HG03280 (cell line): ENCODE measurements around the gene KIAA1328.

Experiments used
- ATAC-seq: cut with Tn5 transposase; IDR thresholded peaks from one replicate; pipeline ENCODE4 v1.9.1; 2021; ENCODE audit warnings: mild to moderate bottlenecking, moderate library complexity; ENCODE audit not compliant: unreplicated experiment

The KIAA1328 gene

DNA sequence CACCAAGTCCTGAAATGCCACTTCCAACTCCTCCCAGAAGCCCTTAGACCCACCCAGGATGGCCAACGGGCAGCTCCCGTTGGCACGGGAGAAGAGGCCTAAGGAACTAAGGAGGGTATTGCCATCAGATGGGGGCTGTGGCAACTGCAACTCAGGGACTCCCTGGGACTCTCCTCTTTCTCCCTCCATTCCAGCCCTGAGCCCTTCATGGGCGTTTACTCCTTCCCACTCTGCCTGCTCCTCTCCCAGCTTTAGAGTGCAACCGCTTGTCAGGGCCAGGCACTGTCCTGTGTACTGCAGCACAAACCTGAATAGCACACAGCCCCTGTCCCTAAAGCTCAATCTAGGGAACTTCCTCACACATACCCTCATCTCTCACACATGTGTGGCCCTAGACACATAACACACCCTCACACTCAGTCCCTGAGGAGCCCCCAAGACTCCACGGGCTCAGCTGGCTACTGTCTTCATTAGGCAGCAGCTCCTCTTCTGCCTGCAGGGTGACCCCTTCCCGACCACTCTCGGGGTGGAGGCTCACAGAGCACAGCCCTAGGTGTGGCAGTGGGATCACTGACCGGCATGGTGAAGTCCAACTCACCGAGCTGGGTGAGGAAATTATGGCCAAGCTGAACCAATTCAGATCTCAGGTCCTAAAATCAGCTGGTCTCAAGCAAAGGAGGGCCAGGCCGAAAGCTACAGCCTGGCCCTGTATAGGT is 420.4 kb downstream of the KIAA1328 start:
- no peak for ATAC-seq

DNA sequence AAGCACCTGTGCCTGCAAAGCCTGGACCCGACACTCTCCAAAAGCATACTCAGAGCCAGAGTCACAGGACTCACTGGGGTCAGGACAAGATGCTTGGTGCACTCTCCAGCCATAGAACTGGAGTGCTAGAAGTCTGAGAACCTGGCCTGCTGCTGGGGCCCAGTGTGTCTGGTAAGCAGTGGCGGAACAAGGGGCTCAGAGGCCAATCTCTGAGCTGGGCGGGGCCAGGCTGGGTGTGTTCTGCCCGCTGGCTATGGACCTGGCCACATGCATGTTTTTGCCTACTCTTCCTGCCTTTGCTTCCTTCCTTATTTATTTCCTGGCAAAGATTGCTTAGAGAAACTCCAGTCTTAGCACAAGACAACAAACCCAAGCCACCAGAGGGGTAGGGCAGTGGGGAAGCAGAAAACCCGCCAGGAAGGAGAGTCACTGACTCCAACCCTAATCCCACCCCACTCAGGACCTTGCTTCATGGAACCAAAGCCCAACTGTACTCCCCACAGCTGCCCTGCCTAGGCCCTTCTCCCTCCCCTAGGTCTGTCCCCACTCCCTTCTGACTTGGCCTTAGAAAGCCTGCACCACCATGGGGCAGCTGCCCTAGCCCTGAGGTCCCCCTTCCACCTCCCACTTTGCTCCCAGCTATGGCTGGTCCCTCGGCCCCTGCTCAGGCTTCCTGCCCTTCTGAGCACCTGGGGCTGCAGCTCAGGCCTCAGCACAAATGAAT is 421.1 kb downstream of the KIAA1328 start:
- no peak for ATAC-seq

DNA sequence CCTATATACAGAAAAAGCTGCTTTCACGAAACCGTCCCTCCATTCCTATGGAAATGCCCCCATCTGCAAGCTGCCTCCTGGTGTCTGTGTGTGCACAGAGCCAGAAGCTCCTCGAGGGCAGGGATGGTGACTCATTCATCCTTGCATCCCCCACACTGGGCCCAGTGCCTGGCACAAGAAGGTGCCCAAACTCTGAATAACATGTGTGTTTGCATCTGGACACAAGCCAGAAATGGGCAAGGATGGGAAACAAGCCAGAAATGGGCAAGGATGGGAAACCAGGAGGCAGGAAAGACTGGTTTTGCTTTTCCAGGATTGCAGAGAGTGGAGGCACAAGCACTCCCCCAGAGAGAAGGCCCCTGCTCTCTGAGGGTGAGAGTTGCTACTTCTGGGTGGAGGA is 422.8 kb downstream of the KIAA1328 start:
- no peak for ATAC-seq

DNA sequence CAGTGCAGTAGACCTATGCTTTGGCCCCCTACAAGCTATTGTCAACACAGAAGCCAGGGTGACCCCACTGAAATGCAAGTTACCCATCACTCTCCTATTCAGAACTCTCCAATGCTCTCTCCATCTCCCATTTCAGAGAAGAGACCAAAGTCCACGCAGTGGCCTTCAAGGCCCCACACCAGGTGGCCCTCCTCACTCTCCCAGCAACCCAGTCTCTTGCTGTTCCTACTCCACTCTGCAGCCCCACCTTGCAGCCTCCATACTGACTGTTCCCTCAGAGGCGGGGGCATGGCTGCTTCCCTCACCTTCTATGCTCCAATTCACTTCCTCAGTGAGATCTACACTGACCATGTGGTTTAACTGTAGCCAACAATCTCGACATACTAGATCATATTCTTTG is 423.4 kb downstream of the KIAA1328 start:
- ATAC-seq, result no peak

- ATAC-seq, result no peak
Measured at GRCh38 chr18:37252854-37253393, 424.0 kb downstream of the KIAA1328 start.

DNA sequence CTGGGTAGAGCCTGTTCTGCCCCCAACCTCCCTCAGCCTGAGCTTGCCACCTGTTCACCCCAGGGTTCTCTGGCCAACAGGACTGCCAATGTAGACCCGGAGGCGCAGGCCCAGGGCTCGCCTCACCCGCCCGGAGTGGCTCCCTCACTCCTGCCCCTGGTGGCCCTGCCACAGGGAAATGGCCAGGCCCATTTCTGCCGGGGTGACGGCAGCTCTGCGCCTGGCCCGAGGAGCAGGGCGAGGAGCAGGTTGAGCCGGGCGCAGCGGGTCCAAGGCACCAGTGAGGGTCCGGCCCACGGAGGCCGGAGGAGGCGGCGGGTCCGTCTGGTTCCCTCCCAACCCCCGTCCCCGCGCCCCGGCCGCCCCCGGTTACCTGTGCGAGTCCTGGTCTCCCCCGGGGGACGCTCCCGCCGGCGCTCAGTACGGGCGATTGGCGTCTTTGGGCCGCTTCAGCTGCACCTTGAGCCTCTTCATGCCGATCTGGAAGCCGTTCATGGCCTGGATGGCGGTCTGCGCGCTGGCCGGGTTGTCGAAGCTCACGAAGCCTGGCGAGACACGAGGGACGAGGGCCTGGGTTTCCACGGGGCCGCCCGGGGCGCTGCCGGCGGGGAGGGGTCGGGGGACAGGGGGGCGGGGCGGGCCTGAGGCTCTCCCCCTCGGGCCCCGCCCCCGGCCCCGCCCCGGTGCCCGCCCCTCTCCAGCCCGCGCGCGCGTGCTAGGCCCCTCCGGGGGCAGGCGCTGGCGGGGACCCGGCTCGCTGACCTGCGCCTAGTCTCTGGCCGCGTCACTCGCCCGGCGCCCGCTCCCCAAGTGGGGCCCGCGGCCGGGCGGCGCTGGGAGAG is 424.7 kb downstream of the KIAA1328 start:
- ATAC-seq, result no peak

DNA sequence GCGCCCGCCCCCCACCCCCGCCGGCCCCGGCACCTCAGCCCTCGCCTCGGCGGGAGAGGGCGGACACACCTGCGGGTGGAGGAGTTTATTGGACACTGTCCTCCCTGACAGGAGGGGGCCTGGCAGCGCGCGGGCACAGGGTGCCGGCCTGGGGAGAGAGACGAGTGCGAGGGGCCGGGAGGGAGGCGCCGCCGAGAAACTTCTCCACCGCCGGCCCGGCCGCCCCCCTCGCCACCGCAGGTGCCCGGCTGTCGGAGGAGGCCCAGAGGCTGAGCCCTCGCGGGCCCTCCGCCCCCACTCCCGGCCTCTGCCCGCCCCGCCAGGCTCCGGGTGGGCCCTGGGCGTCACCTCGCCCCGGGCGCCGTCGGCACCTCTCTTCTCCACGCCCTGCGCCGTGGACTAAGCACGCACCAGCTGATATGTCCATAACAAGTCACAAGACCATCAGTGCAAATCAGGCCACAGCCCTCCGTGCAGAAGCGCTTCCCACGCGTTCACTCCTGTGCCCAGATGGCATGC is 425.4 kb downstream of the KIAA1328 start:
- no peak for ATAC-seq

DNA sequence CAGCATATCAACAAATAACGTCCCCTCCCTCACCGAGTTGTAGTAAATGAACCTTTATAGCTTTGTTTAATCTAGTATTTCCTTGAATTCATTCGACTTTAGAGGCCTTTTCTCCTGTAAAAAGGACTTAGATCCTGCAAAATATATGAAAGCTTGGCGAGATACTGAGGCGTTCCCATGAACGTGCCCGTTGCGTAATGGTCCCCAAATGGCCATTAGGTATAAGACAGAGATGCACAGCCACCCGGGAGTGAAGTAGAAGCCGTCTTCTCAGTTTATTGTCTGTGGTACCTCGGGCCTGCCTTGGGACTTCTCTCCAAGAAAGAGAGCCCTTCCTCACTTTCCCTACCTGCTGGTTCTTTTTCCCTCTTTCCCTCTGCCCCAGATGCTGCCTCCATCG is 426.0 kb downstream of the KIAA1328 start:
- ATAC-seq, result no peak

- no peak for ATAC-seq
Measured at GRCh38 chr18:37258131-37258530, 429.2 kb downstream of the KIAA1328 start.

DNA sequence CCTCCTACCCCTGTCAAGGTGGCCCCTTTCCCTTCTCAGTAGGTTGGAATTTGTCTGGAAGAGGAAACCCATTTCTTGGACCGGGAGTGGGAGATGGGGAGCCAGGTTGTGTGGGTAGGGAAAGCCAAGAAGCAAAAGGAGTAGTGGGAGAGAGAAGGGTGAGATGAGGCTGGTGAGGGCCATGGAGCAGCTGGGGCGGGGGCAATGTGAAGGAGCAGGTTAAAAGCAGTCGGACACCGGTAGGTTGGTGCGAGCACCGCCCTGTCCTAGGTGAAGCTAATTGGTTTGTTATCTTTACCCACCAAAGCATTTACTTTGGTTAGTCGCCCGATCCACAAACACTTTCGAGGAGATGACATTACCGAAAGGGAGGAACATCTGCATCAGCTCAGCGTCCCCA is 429.9 kb downstream of the KIAA1328 start:
- no peak for ATAC-seq

DNA sequence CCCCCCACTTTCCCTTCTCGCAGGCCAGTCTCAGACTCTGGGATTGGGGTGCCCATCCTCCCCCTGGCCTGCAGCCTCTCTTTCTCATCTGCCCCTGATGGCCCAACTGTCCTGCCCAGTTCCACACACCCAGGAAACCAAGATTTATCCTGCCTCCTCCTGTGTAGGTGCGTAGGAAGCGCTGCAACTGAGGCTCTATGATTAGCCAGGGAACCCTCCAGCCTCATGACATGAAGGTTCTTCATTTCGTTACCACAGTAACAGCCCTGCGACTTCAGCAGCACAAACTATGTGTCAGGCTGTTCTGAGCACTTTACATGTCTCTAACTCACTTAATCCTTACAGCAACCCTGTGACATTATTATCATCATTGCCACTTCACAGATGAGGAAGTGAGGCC is 430.8 kb downstream of the KIAA1328 start:
- no peak for ATAC-seq

GRCh38 chr18:37260367-37261093 is 431.6 kb downstream of the KIAA1328 start:
- ATAC-seq, result no peak

- no peak for ATAC-seq
Measured at GRCh38 chr18:37261246-37261840, 432.4 kb downstream of the KIAA1328 start.

DNA sequence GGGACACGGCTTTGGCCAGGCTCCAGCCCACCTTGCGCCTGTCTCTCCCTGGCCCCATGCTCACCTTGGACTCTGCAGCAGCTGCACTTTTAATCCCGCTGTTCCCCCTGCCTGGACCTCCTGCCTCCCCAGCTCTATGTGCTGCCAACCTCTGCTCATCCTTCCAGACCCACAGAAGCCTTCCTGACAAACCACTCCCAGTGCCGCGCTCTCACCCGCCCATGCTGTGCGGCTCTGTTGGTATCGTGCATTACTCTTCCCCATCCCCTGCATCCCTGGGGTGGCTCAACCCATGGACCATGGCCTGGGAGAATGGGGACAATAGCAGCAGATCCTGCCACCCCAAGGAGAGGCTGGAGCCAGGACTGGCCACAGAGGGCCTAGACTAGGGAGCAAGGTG is 433.1 kb downstream of the KIAA1328 start:
- no peak for ATAC-seq

- no peak for ATAC-seq
Measured at GRCh38 chr18:37264956-37265355, 436.0 kb downstream of the KIAA1328 start.

GRCh38 chr18:37265382-37265781 is 436.5 kb downstream of the KIAA1328 start:
- no peak for ATAC-seq

GRCh38 chr18:37266290-37266689 is 437.4 kb downstream of the KIAA1328 start:
- ATAC-seq, result no peak

DNA sequence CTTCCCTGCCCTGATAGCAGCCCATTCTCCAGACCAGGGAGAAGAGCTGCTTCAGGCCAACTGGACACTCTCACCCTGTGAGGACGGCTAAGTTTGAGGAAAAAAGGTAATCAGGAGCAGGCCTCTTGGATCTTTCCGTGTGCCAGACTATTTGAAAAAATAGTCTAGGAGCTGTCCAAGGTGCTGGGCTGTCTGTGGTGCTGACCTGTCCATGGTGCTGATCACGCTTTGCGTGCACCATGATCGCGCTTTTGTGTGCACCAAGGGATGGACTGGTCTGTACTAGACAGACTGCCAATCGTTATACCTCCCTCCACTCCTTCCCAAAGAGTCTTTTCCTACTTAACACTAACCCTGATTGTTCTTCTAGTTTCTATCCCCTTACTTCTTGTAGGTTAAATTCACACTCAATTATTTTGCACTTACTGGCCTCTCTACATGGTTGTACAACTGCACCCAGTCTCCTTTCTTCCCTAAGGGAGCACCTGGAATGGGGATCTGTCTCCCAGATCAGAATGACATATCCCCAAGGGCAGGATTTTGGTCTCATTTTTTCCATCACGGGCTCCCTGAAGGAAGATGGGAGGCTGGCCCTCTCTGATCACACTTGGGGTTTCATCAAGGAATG is 441.2 kb downstream of the KIAA1328 start:
- ATAC-seq, result no peak

- ATAC-seq, result no peak
Measured at GRCh38 chr18:37270666-37271052, 441.7 kb downstream of the KIAA1328 start.

GRCh38 chr18:37272226-37272625 is 443.3 kb downstream of the KIAA1328 start:
- no peak for ATAC-seq
